MM.1S (cell line): ENCODE measurements around the gene CBX8.

Experiments used
- DNase-seq: peaks from one replicate; pipeline ENCODE4 v3.0.0-alpha.2; 2015
- H2AFZ ChIP-seq: fragments of 300-600 bp; sonication (generic); 2 replicates; pipeline ENCODE4 v1.6.0; 2016; ENCODE audit warnings: antibody characterized with exemption, low read length
- H3F3A ChIP-seq: fragments of 300-600 bp; sonication (generic); 2 replicates; pipeline ENCODE4 v1.6.1; 2016; ENCODE audit warnings: mild to moderate bottlenecking, antibody characterized with exemption, low read length, moderate library complexity, mixed read lengths; ENCODE audit not compliant: insufficient read depth
- H3K27ac ChIP-seq: fragments of 300-600 bp; sonication (generic); 2 replicates; pipeline ENCODE4 v1.5.1; 2016; ENCODE audit warnings: mild to moderate bottlenecking, low read length
- H3K27me3 ChIP-seq: fragments of 300-600 bp; sonication (generic); replicated peaks from 2 replicates; pipeline ENCODE4 v1.6.0; 2016; ENCODE audit warnings: low read length; ENCODE audit not compliant: insufficient read depth
- H3K36me3 ChIP-seq: fragments of 300-600 bp; sonication (generic); replicated peaks from 2 replicates; pipeline ENCODE4 v1.6.1; 2016; ENCODE audit warnings: mild to moderate bottlenecking, low read length, mixed read lengths; ENCODE audit not compliant: insufficient read depth
- H3K4me1 ChIP-seq: fragments of 300-600 bp; sonication (generic); 2 replicates; pipeline ENCODE4 v1.6.1; 2016; ENCODE audit warnings: low read length, mixed read lengths
- H3K4me2 ChIP-seq: fragments of 300-600 bp; sonication (generic); 2 replicates; pipeline ENCODE4 v1.6.0; 2016; ENCODE audit warnings: low read depth, low read length
- H3K4me3 ChIP-seq: fragments of 300-600 bp; sonication (generic); 2 replicates; pipeline ENCODE4 v1.5.1; 2016; ENCODE audit warnings: low read length, mixed read lengths
- H3K79me2 ChIP-seq: fragments of 300-600 bp; sonication (generic); 2 replicates; pipeline ENCODE4 v1.6.1; 2016; ENCODE audit warnings: mixed run types, low read length, mixed read lengths
- H3K9ac ChIP-seq: fragments of 300-600 bp; sonication (generic); 2 replicates; pipeline ENCODE4 v1.6.1; 2016; ENCODE audit warnings: low read length, mixed read lengths
- H3K9me2 ChIP-seq: fragments of 300-600 bp; sonication (generic); replicated peaks from 2 replicates; pipeline ENCODE4 v1.6.1; 2016; ENCODE audit warnings: mild to moderate bottlenecking, low read length, mixed read lengths; ENCODE audit not compliant: insufficient read depth
- H3K9me3 ChIP-seq: fragments of 300-600 bp; sonication (generic); replicated peaks from 2 replicates; pipeline ENCODE4 v1.6.1; 2016; ENCODE audit warnings: mild to moderate bottlenecking, low read length, mixed read lengths; ENCODE audit not compliant: insufficient read depth
- H4K20me1 ChIP-seq: fragments of 300-600 bp; sonication (generic); 2 replicates; pipeline ENCODE4 v1.6.1; 2016; ENCODE audit warnings: mild to moderate bottlenecking, low read length, moderate library complexity, mixed read lengths; ENCODE audit not compliant: insufficient read depth
- CTCF ChIP-seq: fragments of 300-600 bp; sonication (generic); IDR thresholded peaks from 2 replicates; pipeline ENCODE4 v1.5.1; 2016; ENCODE audit warnings: antibody characterized with exemption, low read length, mixed read lengths
- EZH2 ChIP-seq: fragments of 300-600 bp; sonication (generic); optimal IDR thresholded peaks from 2 replicates; pipeline ENCODE3; 2017; ENCODE audit warnings: low read depth, mild to moderate bottlenecking, antibody characterized with exemption, low read length, mixed read lengths
- EZH2phosphoT487 ChIP-seq: fragments of 300-600 bp; sonication (generic); IDR thresholded peaks from 2 replicates; pipeline ENCODE4 v1.6.1; 2018; ENCODE audit warnings: antibody characterized with exemption, low read length

Gene CBX8

GRCh38 chr17:79752175-79752574 is 44.7 kb downstream of the CBX8 start:
- no peaks in the 10 kb centered on the region for H3K36me3 ChIP-seq

GRCh38 chr17:79750650-79751545 is 46.0 kb downstream of the CBX8 start:
- Histone ChIP-seq H3K79me2 (no peaks in the 10 kb centered on the region), H3K4me3 (no peak overlapping the region), H3K9me2 (no peaks in the 10 kb centered on the region), H3K36me3 (no peaks in the 10 kb centered on the region), H3K4me2 (no peak overlapping the region), H3F3A (no peaks in the 10 kb centered on the region), H2AFZ (no peak overlapping the region), H3K27ac (no peak overlapping the region), H4K20me1 (no peaks in the 10 kb centered on the region), H3K9me3 (no peaks in the 10 kb centered on the region), H3K4me1 (0 out of 2 replicates have a peak, but pooled peaks cover 3% of the 10 kb centered on the region), H3K27me3 (peaks cover 93% of the 10 kb centered on the region), H3K9ac (no peak overlapping the region)
- DNase-seq = no peak
- TF ChIP-seq EZH2phosphoT487 = no peak
- no peak for TF ChIP-seq CTCF
- no peak for TF ChIP-seq EZH2

More at GRCh38 chr17:79752175-79752574, 44.7 kb downstream of the CBX8 start:
- Histone ChIP-seq H3K4me3 (no peak overlapping the region), H3K79me2 (no peaks in the 10 kb centered on the region), H3K4me2 (no peak overlapping the region), H4K20me1 (no peaks in the 10 kb centered on the region), H3K27ac (no peak overlapping the region), H3K4me1 (no peaks in the 10 kb centered on the region), H3K9me2 (no peaks in the 10 kb centered on the region), H3K9ac (no peak overlapping the region), H3K27me3 (peaks cover 95% of the 10 kb centered on the region), H3F3A (no peaks in the 10 kb centered on the region), H3K9me3 (no peaks in the 10 kb centered on the region), H2AFZ (no peak overlapping the region)
- DNase-seq = no peak
- TF ChIP-seq EZH2 = no peak
- no peak for TF ChIP-seq EZH2phosphoT487
- no peak for TF ChIP-seq CTCF

GRCh38 chr17:79749958-79750357 is 46.9 kb downstream of the CBX8 start:
- H3F3A ChIP-seq = no peaks in the 10 kb centered on the region
- H3K36me3 ChIP-seq = no peaks in the 10 kb centered on the region
- H3K27me3 ChIP-seq = peaks cover 95% of the 10 kb centered on the region
- no peak overlapping the region for H3K4me3 ChIP-seq
- H2AFZ ChIP-seq = no peak overlapping the region
- H3K9ac ChIP-seq = no peak overlapping the region
- no peaks in the 10 kb centered on the region for H3K79me2 ChIP-seq
- DNase-seq = no peak
- H3K9me3 ChIP-seq = no peaks in the 10 kb centered on the region
- H3K27ac ChIP-seq = no peak overlapping the region
- no peaks in the 10 kb centered on the region for H4K20me1 ChIP-seq
- H3K4me1 ChIP-seq = 0 out of 2 replicates have a peak, but pooled peaks cover 3% of the 10 kb centered on the region
- no peaks in the 10 kb centered on the region for H3K9me2 ChIP-seq
- H3K4me2 ChIP-seq = no peak overlapping the region
- no peak for TF ChIP-seq EZH2phosphoT487
- no peak for TF ChIP-seq CTCF
- no peak for TF ChIP-seq EZH2
